ENCODE results near the gene RAB7A.
"Not testable (repeated sequence)": the region's sequence is repeated elsewhere in the genome, so short reads cannot be mapped to it uniquely, and the experiment has no call there.

- TF ChIP-seq, protein P1, sequence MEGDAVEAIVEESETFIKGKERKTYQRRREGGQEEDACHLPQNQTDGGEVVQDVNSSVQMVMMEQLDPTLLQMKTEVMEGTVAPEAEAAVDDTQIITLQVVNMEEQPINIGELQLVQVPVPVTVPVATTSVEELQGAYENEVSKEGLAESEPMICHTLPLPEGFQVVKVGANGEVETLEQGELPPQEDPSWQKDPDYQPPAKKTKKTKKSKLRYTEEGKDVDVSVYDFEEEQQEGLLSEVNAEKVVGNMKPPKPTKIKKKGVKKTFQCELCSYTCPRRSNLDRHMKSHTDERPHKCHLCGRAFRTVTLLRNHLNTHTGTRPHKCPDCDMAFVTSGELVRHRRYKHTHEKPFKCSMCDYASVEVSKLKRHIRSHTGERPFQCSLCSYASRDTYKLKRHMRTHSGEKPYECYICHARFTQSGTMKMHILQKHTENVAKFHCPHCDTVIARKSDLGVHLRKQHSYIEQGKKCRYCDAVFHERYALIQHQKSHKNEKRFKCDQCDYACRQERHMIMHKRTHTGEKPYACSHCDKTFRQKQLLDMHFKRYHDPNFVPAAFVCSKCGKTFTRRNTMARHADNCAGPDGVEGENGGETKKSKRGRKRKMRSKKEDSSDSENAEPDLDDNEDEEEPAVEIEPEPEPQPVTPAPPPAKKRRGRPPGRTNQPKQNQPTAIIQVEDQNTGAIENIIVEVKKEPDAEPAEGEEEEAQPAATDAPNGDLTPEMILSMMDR (IDR thresholded peaks at IDR 0.05; ENCODE audit: poor library complexity, severe bottlenecking), result not testable (repeated sequence)
- not testable (repeated sequence) for TF ChIP-seq TAF1 (IDR thresholded peaks at IDR 0.05; ENCODE audit: low read depth); EP300 (conservative IDR thresholded peaks at IDR 0.05; ENCODE audit: poor library complexity, severe bottlenecking); EZH2 (IDR thresholded peaks at IDR 0.05; ENCODE audit: borderline replicate concordance, insufficient read depth, low read length, poor library complexity, severe bottlenecking); MXI1 (conservative IDR thresholded peaks at IDR 0.05; ENCODE audit: poor library complexity, severe bottlenecking)
- TF ChIP-seq, protein P2, sequence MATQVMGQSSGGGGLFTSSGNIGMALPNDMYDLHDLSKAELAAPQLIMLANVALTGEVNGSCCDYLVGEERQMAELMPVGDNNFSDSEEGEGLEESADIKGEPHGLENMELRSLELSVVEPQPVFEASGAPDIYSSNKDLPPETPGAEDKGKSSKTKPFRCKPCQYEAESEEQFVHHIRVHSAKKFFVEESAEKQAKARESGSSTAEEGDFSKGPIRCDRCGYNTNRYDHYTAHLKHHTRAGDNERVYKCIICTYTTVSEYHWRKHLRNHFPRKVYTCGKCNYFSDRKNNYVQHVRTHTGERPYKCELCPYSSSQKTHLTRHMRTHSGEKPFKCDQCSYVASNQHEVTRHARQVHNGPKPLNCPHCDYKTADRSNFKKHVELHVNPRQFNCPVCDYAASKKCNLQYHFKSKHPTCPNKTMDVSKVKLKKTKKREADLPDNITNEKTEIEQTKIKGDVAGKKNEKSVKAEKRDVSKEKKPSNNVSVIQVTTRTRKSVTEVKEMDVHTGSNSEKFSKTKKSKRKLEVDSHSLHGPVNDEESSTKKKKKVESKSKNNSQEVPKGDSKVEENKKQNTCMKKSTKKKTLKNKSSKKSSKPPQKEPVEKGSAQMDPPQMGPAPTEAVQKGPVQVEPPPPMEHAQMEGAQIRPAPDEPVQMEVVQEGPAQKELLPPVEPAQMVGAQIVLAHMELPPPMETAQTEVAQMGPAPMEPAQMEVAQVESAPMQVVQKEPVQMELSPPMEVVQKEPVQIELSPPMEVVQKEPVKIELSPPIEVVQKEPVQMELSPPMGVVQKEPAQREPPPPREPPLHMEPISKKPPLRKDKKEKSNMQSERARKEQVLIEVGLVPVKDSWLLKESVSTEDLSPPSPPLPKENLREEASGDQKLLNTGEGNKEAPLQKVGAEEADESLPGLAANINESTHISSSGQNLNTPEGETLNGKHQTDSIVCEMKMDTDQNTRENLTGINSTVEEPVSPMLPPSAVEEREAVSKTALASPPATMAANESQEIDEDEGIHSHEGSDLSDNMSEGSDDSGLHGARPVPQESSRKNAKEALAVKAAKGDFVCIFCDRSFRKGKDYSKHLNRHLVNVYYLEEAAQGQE (IDR thresholded peaks at IDR 0.05; ENCODE audit: borderline replicate concordance), result not testable (repeated sequence)
Measured at GRCh38 chr3:128832979-128833378, 107.0 kb downstream of the RAB7A start.

Measured in neural cell (in vitro differentiated cells).